BE2C (cell line): Measurements from ENCODE around the gene C1QTNF3.

Source experiments
- DNase-seq: peaks from one replicate; pipeline ENCODE4 v3.0.0-alpha.2; 2020
- H3K27me3 ChIP-seq: fragments of 250-450 bp; sonication (Bioruptor Pico); 2 replicates; pipeline ENCODE4 v1.5.1; 2020; ENCODE audit warnings: mild to moderate bottlenecking
- H3K36me3 ChIP-seq: fragments of 250-450 bp; sonication (Bioruptor Pico); 2 replicates; pipeline ENCODE4 v1.5.1; 2020; ENCODE audit warnings: mild to moderate bottlenecking
- H3K4me1 ChIP-seq: fragments of 250-450 bp; sonication (Bioruptor Pico); 2 replicates; pipeline ENCODE4 v1.5.1; 2020
- H3K4me3 ChIP-seq: 2 replicates; pipeline ENCODE4 v1.5.1; 2011; ENCODE audit warnings: low read depth, low read length
- H3K9me3 ChIP-seq: fragments of 250-450 bp; sonication (Bioruptor Pico); 2 replicates; pipeline ENCODE4 v1.5.1; 2020
- CTCF ChIP-seq: IDR thresholded peaks from 2 replicates; pipeline ENCODE4 v1.5.1; 2012; ENCODE audit warnings: mild to moderate bottlenecking, low read depth, low read length

The C1QTNF3 gene

GRCh38 chr5:34026089-34026761 is 16.8 kb downstream of the C1QTNF3 start:
- no peak for DNase-seq
- H3K4me3 ChIP-seq, result no peak overlapping the region
- no peaks in the 10 kb centered on the region for H3K27me3 ChIP-seq
- no peaks in the 10 kb centered on the region for H3K9me3 ChIP-seq
- no peak for TF ChIP-seq CTCF
- H3K36me3 ChIP-seq, result no peaks in the 10 kb centered on the region
- no peaks in the 10 kb centered on the region; the same call in 1 of the 2 replicates for H3K4me1 ChIP-seq

- H3K4me1 ChIP-seq, result no peaks in the 10 kb centered on the region; the same call in 1 of the 2 replicates
- H3K36me3 ChIP-seq, result no peaks in the 10 kb centered on the region
- no peak for DNase-seq
- H3K9me3 ChIP-seq, result no peaks in the 10 kb centered on the region
- TF ChIP-seq CTCF, result no peak
- no peak overlapping the region for H3K4me3 ChIP-seq
- H3K27me3 ChIP-seq, result no peaks in the 10 kb centered on the region
These were observed 20.8 kb downstream of the C1QTNF3 start for GRCh38 chr5:34022121-34022705.

- no peaks in the 10 kb centered on the region for H3K9me3 ChIP-seq
- H3K36me3 ChIP-seq, result no peaks in the 10 kb centered on the region
- TF ChIP-seq CTCF, result no peak
- H3K4me3 ChIP-seq, result no peak overlapping the region
- no peaks in the 10 kb centered on the region for H3K27me3 ChIP-seq
- no peak for DNase-seq
- H3K4me1 ChIP-seq, result no peaks in the 10 kb centered on the region; the same call in 1 of the 2 replicates
These were observed 21.7 kb downstream of the C1QTNF3 start for GRCh38 chr5:34021334-34021733.

GRCh38 chr5:34020726-34021125 is 22.3 kb downstream of the C1QTNF3 start:
- Histone ChIP-seq H3K36me3 (no peaks in the 10 kb centered on the region), H3K27me3 (no peaks in the 10 kb centered on the region), H3K4me1 (no peaks in the 10 kb centered on the region; the same call in 1 of the 2 replicates), H3K9me3 (no peaks in the 10 kb centered on the region), H3K4me3 (no peak overlapping the region)
- DNase-seq, result no peak
- TF ChIP-seq CTCF, result no peak

GRCh38 chr5:34017254-34017653 is 25.8 kb downstream of the C1QTNF3 start:
- no peaks in the 10 kb centered on the region; the same call in 1 of the 2 replicates for H3K27me3 ChIP-seq
- H3K36me3 ChIP-seq, result no peaks in the 10 kb centered on the region
- TF ChIP-seq CTCF, result no peak
- no peak overlapping the region for H3K4me3 ChIP-seq
- no peaks in the 10 kb centered on the region; the same call in 1 of the 2 replicates for H3K4me1 ChIP-seq
- H3K9me3 ChIP-seq, result no peaks in the 10 kb centered on the region
- DNase-seq, result no peak

GRCh38 chr5:34016750-34017149 is 26.3 kb downstream of the C1QTNF3 start:
- DNase-seq, result no peak
- no peaks in the 10 kb centered on the region for H3K9me3 ChIP-seq
- no peaks in the 10 kb centered on the region for H3K36me3 ChIP-seq
- no peaks in the 10 kb centered on the region; the same call in 1 of the 2 replicates for H3K4me1 ChIP-seq
- TF ChIP-seq CTCF, result no peak
- no peaks in the 10 kb centered on the region; the same call in 1 of the 2 replicates for H3K27me3 ChIP-seq
- no peak overlapping the region for H3K4me3 ChIP-seq
